SK-N-MC (cell line): ENCODE data around the gene PDE4D.

ENCODE experiments used
- EZH2 ChIP-seq: fragments of 200-600 bp; sonication (generic); IDR thresholded peaks from one replicate; pipeline ENCODE4 v1.6.1; 2017; ENCODE audit warnings: antibody characterized with exemption
- FOXP2 ChIP-seq: optimal IDR thresholded peaks from 2 replicates; pipeline ENCODE3; 2011; ENCODE audit warnings: mild to moderate bottlenecking, moderate library complexity; ENCODE audit not compliant: insufficient read depth; ENCODE audit errors: extremely low read length, control extremely low read depth
- POLR2AphosphoS5 ChIP-seq: IDR thresholded peaks from 2 replicates; pipeline ENCODE4 v1.6.1; 2012; ENCODE audit warnings: mild to moderate bottlenecking, low read depth, low read length, borderline replicate concordance

- TF ChIP-seq POLR2AphosphoS5 (no peak), EZH2 (no peak), FOXP2 (no peak)
Measured at GRCh38 chr5:59222687-59223511, 670.6 kb downstream of the PDE4D start.
